NCI-H2107 treated with DMSO at 0.1 percent for 48 hours (cell line): ENCODE results near the gene BAZ2B.

ENCODE experiments used
- DNase-seq: peaks from one replicate; lab custom pipeline; 2025; ENCODE audit not compliant: unreplicated experiment; lab: John Stamatoyannopoulos, UW

The BAZ2B gene

DNA sequence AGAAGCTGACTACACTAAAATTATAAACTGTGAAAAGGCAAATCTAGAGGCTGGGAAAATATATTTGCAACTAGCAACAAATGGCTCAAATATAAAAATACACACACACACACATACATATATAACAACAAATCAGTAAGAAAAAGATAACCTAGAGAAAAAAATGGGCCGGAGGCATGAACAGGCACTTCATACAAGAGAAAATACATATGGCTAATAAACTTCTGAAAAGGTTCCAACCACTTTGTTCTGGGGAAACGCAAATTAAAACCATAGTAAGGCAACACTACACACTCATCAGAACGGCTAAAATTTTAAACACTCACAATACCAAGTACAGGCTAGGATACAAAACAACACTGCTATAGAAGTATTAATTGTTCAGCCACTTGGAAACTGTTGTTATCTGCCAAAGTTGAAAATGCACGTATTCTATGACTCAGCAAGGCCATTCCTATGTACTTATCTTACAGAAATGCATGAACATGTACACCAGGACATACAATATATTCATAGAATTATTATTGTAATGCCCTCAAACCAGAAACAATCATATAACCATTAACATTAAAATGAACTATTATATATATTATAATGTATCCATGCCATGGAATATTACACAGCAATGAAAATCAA lies 345.5 kb downstream of the BAZ2B start:
- no peak for DNase-seq
